ENCODE measurements around the gene GMDS.

GRCh38 chr6:1893470-1894130 is 351.8 kb downstream of the GMDS start:
- TF ChIP-seq CTCF (IDR thresholded peaks at IDR 0.05) (peak in 1 of 6 experiments; percentile 44), POLR2A (IDR thresholded peaks at IDR 0.05) (no peak)
